Upper lobe of left lung (tissue), 6 donors: ENCODE measurements around the gene OGT. TPM values are rescaled to one million over a fixed set of nuclear protein-coding genes. Genes with fewer than 3 reads are reported as not detected.

Experiments
- ATAC-seq, 2 donors: fragments of 200-7000 bp; cut with Tn5 transposase; one replicate each; pipeline ENCODE4 v1.9.1; 2022; ENCODE audit warnings: mild to moderate bottlenecking in 2 of 2, moderate library complexity in 2 of 2; ENCODE audit not compliant: low FRiP score in 2 of 2
- DNase-seq, 2 donors: peaks; one replicate each; pipeline ENCODE4 v3.0.0-alpha.2; 2019 to 2020
- H3K27ac ChIP-seq, 4 donors: fragments of 200-600 bp; sonication (generic); one replicate each; pipeline ENCODE4 v1.5.1; 2016 to 2019
- H3K27me3 ChIP-seq, 4 donors: fragments of 200-600 bp; sonication (generic); one replicate each; pipeline ENCODE4 v1.5.1; 2017 to 2019
- H3K36me3 ChIP-seq, 4 donors: fragments of 200-600 bp; sonication (generic); one replicate each; pipeline ENCODE4 v1.5.1; 2016 to 2019
- H3K4me1 ChIP-seq, 4 donors: fragments of 200-600 bp; sonication (generic); one replicate each; pipeline ENCODE4 v1.5.1; 2018 to 2019
- H3K4me3 ChIP-seq, 4 donors: fragments of 200-600 bp; sonication (generic); one replicate each; pipeline ENCODE4 v1.5.1; 2017 to 2019; ENCODE audit warnings: mild to moderate bottlenecking in 2 of 4, moderate library complexity in 1 of 4
- H3K9me3 ChIP-seq, 4 donors: fragments of 200-600 bp; sonication (generic); one replicate each; pipeline ENCODE4 v1.5.1; 2018 to 2019
- CTCF ChIP-seq, 6 experiments: fragments of 450-650 bp in 4 of 6; fragments of 200-600 bp in 2 of 6; sonication (generic) in 2 of 6; IDR thresholded peaks; one replicate each; pipeline ENCODE4 v1.5.1; 2016 to 2019; ENCODE audit warnings: antibody characterized with exemption in 6 of 6
- EP300 ChIP-seq, 4 donors: sonication (generic); formaldehyde crosslinking; IDR thresholded peaks; one replicate each; pipeline ENCODE4 v1.5.1; 2017; ENCODE audit warnings: antibody characterized with exemption in 4 of 4, control low read depth in 2 of 4
- POLR2A ChIP-seq, 4 donors: fragments of 450-650 bp; IDR thresholded peaks; one replicate each; pipeline ENCODE4 v1.5.1; 2016 to 2017; ENCODE audit warnings: antibody characterized with exemption in 4 of 4, mild to moderate bottlenecking in 2 of 4
- POLR2AphosphoS5 ChIP-seq, 2 donors: sonication (generic); formaldehyde crosslinking; IDR thresholded peaks; one replicate each; pipeline ENCODE4 v1.5.1; 2017; ENCODE audit warnings: antibody characterized with exemption in 2 of 2
- WGBS, 2 donors: methylation state at CpG; one replicate each; pipeline ENCODE4 v1.1.5; 2017 to 2018; 5-methylcytosine and 5-hydroxymethylcytosine counted together
- total RNA-seq, 6 donors: library from RNA; depleted of rRNA in 4 of 6; stranded (reverse); fragments of >200 nt in 4 of 6; gene quantifications; one replicate each; pipeline versions ENCODE4 v1.1.0 to v1.2.1, GENCODE V29; 2016 to 2021
- donor health status: DM: no; HTN: no; CAD: no; lungs with moderate emphysema.
- donor health status: DM: no; HTN: yes; CAD: no; lungs with severe emphysema.

OGT gene
- total RNA-seq, 6 donors from 2014 or later: 88.3 to 315 (median 159) TPM

- Histone ChIP-seq H3K9me3 (peaks cover 0 to 4% (median 0%) of the 10 kb centered on the region in 4 donors), H3K4me3 (peak overlapping the region; percentile 45 to 77 (median 65)), H3K4me1 (peaks cover 3 to 15% (median 10%) of the 10 kb centered on the region in 4 donors), H3K27me3 (no peaks in the 10 kb centered on the region), H3K36me3 (peaks cover 0 to 6% (median 0%) of the 10 kb centered on the region in 4 donors), H3K27ac (peak overlapping the region; percentile 86 to 92 (median 89))
- ATAC-seq: peak; percentile 66 to 69
- DNase-seq: peak in 1 of 2 donors; percentile 51
- WGBS, 2 donors: 0 to 34% methylated on average over 17 to 31 of the region's 31 CpGs
- TF ChIP-seq POLR2A (IDR thresholded peaks at IDR 0.05) (peak in 2 of 4 donors; percentile 11 to 48), POLR2AphosphoS5 (IDR thresholded peaks at IDR 0.05) (peak in 1 of 2 donors; percentile 40), EP300 (IDR thresholded peaks at IDR 0.05) (no peak), CTCF (IDR thresholded peaks at IDR 0.05) (no peak)
These were observed 1.1 kb downstream of the OGT start for GRCh38 chrX:71533851-71534561.

GRCh38 chrX:71534773-71535544 lies 2.1 kb downstream of the OGT start:
- peak overlapping the region; percentile 86 to 92 (median 89) for H3K27ac ChIP-seq
- ATAC-seq: no peak
- no peak for DNase-seq

GRCh38 chrX:71536285-71536684 lies 3.4 kb downstream of the OGT start:
- H3K27ac ChIP-seq: peak overlapping the region in 2 of 4 donors; percentile 8 to 51

More at GRCh38 chrX:71534773-71535544, 2.1 kb downstream of the OGT start:
- peak overlapping the region; percentile 45 to 77 (median 65) for H3K4me3 ChIP-seq
- TF ChIP-seq POLR2AphosphoS5 (IDR thresholded peaks at IDR 0.05): no peak
- TF ChIP-seq CTCF (IDR thresholded peaks at IDR 0.05): no peak
- no peak for TF ChIP-seq EP300 (IDR thresholded peaks at IDR 0.05)
- no peak for TF ChIP-seq POLR2A (IDR thresholded peaks at IDR 0.05)
- 2 to 39% methylated on average over 9 of the region's 9 CpGs for WGBS, 2 donors
- no peaks in the 10 kb centered on the region for H3K27me3 ChIP-seq
- H3K9me3 ChIP-seq: peaks cover 0 to 4% (median 0%) of the 10 kb centered on the region in 4 donors
- H3K36me3 ChIP-seq: peaks cover 0 to 6% (median 0%) of the 10 kb centered on the region in 4 donors
- H3K4me1 ChIP-seq: peaks cover 10 to 20% (median 16%) of the 10 kb centered on the region in 4 donors

DNA sequence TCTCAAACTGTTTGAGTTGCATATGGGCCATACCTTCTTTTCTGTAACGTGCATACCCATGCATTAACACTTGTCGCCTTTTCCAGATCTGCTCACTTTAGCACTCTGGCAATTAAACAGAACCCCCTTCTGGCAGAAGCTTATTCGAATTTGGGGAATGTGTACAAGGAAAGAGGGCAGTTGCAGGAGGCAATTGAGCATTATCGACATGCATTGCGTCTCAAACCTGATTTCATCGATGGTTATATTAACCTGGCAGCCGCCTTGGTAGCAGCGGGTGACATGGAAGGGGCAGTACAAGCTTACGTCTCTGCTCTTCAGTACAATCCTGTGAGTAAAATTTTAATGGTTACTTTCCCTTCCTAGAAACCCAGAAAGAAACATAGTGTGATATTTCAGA lies 4.8 kb downstream of the OGT start:
- H3K9me3 ChIP-seq: peaks cover 0 to 2% (median 0%) of the 10 kb centered on the region in 4 donors
- TF ChIP-seq EP300 (IDR thresholded peaks at IDR 0.05): no peak
- no peak for TF ChIP-seq POLR2A (IDR thresholded peaks at IDR 0.05)
- no peak for TF ChIP-seq CTCF (IDR thresholded peaks at IDR 0.05)
- no peak for TF ChIP-seq POLR2AphosphoS5 (IDR thresholded peaks at IDR 0.05)
- no peak for ATAC-seq
- no peaks in the 10 kb centered on the region for H3K27me3 ChIP-seq
- H3K4me1 ChIP-seq: peaks cover 26 to 44% (median 31%) of the 10 kb centered on the region in 4 donors
- no peak overlapping the region for H3K27ac ChIP-seq
- H3K36me3 ChIP-seq: peaks cover 0 to 6% (median 0%) of the 10 kb centered on the region in 4 donors
- peak overlapping the region in 1 of 4 donors; percentile 5 for H3K4me3 ChIP-seq
- 65 to 74% methylated on average over 6 to 9 of the region's 9 CpGs for WGBS, 2 donors
- DNase-seq: no peak

More at GRCh38 chrX:71536285-71536684, 3.4 kb downstream of the OGT start:
- no peak for ATAC-seq
- H3K4me1 ChIP-seq: peaks cover 16 to 29% (median 22%) of the 10 kb centered on the region in 4 donors
- peaks cover 0 to 6% (median 0%) of the 10 kb centered on the region in 4 donors for H3K36me3 ChIP-seq
- WGBS, 2 donors: 0 to 39% methylated on average over 4 to 5 of the region's 5 CpGs
- H3K27me3 ChIP-seq: no peaks in the 10 kb centered on the region
- H3K9me3 ChIP-seq: peaks cover 0 to 4% (median 0%) of the 10 kb centered on the region in 4 donors
- TF ChIP-seq EP300 (IDR thresholded peaks at IDR 0.05): no peak
- no peak for TF ChIP-seq POLR2AphosphoS5 (IDR thresholded peaks at IDR 0.05)
- no peak for TF ChIP-seq CTCF (IDR thresholded peaks at IDR 0.05)
- no peak for TF ChIP-seq POLR2A (IDR thresholded peaks at IDR 0.05)
- H3K4me3 ChIP-seq: peak overlapping the region in 3 of 4 donors; percentile 20 to 77 (median 25)
- no peak for DNase-seq
